Measurements from ENCODE around the gene PRRT2.

PRRT2 gene

DNA sequence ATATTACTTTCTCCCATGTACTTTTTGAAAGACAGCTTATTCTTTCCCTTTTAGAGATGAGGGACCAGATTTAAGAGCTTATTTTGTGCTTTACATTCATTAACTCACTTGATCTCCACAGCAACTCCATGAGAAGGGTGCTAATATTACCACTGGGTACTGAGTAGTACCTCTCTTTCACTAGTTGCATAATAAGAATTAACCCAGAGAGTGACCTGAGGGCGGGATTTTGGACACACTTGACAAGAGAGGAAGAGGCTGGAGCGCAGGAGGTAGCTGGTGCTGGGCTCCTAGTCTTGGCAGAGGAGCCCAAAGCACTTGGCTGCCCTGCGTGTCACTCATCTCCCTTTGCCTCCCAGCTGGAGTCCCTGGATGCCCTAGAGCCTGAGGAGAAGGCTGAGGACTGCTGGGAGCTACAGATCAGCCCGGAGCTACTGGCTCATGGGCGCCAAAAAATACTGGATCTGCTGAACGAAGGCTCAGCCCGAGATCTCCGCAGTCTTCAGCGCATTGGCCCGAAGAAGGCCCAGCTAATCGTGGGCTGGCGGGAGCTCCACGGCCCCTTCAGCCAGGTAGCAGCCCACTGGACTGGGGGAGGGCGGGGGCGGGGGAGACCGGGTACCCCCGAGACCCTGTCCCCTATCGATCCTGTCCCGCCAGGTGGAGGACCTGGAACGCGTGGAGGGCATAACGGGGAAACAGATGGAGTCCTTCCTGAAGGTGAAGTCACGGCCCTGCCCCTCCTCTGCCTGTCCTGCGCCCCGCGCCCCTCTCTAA, 7.3 kb upstream of the PRRT2 start:
- Histone ChIP-seq H3K4me1 (ENCODE audit: insufficient read depth, low read length) (peaks cover 6% of the 10 kb centered on the region), H3K9ac (ENCODE audit: low read depth, low read length) (peak overlapping the region; percentile 77), H3K9me3 (ENCODE audit: control insufficient read depth, insufficient read depth, low read length) (no peaks in the 10 kb centered on the region), H3K36me3 (ENCODE audit: insufficient read depth, low read length) (peaks cover 16% of the 10 kb centered on the region)

DNA sequence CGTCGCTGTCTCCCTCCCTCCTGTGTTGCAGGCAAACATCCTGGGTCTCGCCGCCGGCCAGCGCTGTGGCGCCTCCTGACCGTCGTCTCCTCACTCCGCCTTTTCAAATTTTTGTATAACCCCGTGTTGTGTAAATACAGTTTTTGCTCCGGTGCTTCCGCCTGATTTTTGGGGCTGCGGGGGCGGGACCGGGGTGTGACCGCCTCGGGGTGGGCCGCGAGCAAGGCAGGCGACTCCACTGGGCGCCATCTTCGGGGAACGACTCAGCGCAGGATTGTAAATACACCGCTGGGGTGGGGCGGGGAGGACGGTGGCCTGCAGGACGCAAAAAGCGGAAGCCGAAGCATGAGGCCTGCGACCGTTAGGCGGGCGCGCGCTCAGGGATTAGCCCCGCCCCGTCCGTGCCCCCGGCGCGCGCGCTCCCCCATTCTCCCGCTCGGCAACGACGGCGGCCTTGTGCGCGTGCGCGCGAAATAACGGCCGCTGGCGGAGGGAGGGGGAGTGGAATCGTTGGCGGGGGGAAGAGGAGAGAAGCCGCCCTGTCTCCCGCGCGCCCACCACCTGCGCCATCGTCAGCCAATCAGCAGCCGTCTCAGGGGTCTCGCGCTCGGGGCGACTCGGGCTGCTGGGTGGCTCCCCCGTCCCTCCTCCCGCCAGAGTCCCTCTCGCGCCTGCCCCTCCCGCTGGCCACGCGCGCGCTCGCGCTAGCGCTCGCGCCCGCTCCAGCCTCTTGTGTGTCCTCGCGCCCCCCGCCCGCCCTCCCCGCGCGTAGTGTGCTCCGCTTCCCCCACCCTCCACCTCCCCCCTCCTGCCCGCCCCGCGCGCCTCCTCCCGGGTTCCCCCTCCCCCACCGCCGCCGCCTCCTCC, 6.5 kb upstream of the PRRT2 start:
- H3K9me3 ChIP-seq (ENCODE audit: control insufficient read depth, insufficient read depth, low read length), result no peaks in the 10 kb centered on the region
- H3K36me3 ChIP-seq (ENCODE audit: insufficient read depth, low read length), result peaks cover 16% of the 10 kb centered on the region
- peak overlapping the region; percentile 77 for H3K9ac ChIP-seq (ENCODE audit: low read depth, low read length)
- peaks cover 10% of the 10 kb centered on the region for H3K4me1 ChIP-seq (ENCODE audit: insufficient read depth, low read length)

DNA sequence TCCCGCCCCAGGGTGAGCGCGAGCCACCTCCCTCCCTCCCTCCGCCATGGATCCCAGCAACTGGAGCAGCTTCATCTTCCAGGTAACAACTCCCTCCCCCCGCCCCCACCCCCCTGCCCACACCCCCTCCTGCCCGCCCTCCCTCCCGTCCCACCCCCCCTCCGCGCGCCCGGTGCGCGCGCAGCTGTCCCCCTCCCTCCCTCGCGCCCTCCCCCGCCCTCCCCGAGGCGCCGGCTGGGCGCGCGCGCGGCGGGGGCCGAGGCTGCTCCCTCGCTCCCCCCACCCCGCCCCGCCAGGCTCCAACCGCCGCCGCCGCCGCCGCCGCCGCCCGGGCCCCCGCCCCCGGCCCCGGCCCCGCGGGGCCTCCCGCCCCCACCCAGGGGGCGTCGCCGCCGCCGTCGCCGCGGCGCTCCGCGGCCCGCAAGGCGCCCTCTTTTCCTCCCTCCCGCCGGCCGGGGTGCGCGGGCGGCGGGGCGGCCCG, 5.9 kb upstream of the PRRT2 start, which contains the start of gene MAZ:
Gene MAZ, plus strand, starts transcription at position 431 of the 481 bp plus-strand sequence. CDS start 173 bp downstream, outside the sequence.
- H3K4me1 ChIP-seq (ENCODE audit: insufficient read depth, low read length), result peaks cover 15% of the 10 kb centered on the region
- peaks cover 11% of the 10 kb centered on the region for H3K36me3 ChIP-seq (ENCODE audit: insufficient read depth, low read length)
- peak within 1 kb of the TSS; percentile 77 for H3K9ac ChIP-seq (ENCODE audit: low read depth, low read length)
- no peaks in the 10 kb centered on the region for H3K9me3 ChIP-seq (ENCODE audit: control insufficient read depth, insufficient read depth, low read length)

GRCh38 chr16:29806641-29807425, 5.2 kb upstream of the PRRT2 start:
- H3K36me3 ChIP-seq (ENCODE audit: insufficient read depth, low read length), result peaks cover 8% of the 10 kb centered on the region; the same call in 1 of the 2 replicates
- no peaks in the 10 kb centered on the region for H3K9me3 ChIP-seq (ENCODE audit: control insufficient read depth, insufficient read depth, low read length)
- peaks cover 15% of the 10 kb centered on the region for H3K4me1 ChIP-seq (ENCODE audit: insufficient read depth, low read length)
- H3K9ac ChIP-seq (ENCODE audit: low read depth, low read length), result peak overlapping the region; percentile 70

DNA sequence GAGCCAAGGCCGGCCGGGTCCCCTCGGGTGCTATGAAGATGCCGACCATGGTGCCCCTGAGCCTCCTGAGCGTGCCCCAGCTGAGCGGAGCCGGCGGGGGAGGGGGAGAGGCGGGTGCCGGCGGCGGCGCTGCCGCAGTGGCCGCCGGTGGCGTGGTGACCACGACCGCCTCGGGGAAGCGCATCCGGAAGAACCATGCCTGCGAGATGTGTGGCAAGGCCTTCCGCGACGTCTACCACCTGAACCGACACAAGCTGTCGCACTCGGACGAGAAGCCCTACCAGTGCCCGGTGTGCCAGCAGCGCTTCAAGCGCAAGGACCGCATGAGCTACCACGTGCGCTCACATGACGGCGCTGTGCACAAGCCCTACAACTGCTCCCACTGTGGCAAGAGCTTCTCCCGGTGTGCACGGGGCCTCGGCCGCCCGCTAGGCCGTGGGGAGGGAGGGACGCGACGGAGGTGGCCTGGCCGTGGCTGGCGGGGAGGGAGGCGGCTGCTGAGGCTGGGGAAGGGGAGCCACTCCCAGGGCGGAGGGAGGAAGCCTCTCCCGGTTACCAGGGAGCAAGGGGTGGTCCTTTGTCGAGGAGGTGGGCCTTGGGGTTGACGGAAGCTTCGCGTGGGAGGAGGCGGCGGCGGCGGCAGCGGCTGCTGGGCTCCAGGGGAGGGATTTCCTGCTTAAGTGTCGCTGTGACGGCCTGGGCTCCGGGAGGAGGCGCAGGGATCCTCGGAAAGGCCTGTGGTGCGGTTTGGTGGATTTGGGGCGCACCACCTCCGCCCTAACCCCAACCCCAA, 4.4 kb upstream of the PRRT2 start:
- H3K36me3 ChIP-seq (ENCODE audit: insufficient read depth, low read length), result peaks cover 4% of the 10 kb centered on the region; the same call in 1 of the 2 replicates
- peak overlapping the region; percentile 70 for H3K9ac ChIP-seq (ENCODE audit: low read depth, low read length)
- H3K4me1 ChIP-seq (ENCODE audit: insufficient read depth, low read length), result peaks cover 15% of the 10 kb centered on the region
- H3K9me3 ChIP-seq (ENCODE audit: control insufficient read depth, insufficient read depth, low read length), result no peaks in the 10 kb centered on the region

DNA sequence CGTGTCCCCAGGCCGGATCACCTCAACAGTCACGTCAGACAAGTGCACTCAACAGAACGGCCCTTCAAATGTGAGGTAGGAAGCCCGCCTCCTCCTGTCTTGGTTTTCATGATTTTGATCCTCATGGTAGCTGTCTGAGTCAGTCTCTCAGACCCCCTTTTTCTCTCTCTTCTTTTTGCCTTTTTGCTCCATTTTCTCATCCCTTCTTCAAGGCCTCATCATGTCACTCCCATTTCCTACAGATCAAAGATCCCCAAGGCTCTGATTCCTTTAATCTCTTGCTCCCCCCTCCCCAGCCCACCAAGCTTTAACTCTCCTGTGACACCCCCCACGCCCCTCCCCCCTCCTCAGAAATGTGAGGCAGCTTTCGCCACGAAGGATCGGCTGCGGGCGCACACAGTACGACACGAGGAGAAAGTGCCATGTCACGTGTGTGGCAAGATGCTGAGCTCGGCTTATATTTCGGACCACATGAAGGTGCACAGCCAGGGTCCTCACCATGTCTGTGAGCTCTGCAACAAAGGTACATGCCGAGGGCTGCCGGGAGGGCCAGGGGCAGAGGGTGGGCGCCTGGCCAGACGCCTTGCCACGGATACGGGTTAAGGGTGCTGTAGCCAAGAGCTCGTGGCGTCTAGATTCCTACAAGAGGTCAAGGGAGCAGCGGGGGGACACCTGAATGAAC, 3.6 kb upstream of the PRRT2 start:
- Histone ChIP-seq H3K4me1 (ENCODE audit: insufficient read depth, low read length) (peaks cover 15% of the 10 kb centered on the region), H3K36me3 (ENCODE audit: insufficient read depth, low read length) (no peaks in the 10 kb centered on the region), H3K9me3 (ENCODE audit: control insufficient read depth, insufficient read depth, low read length) (no peaks in the 10 kb centered on the region), H3K9ac (ENCODE audit: low read depth, low read length) (peak overlapping the region; percentile 70)

DNA sequence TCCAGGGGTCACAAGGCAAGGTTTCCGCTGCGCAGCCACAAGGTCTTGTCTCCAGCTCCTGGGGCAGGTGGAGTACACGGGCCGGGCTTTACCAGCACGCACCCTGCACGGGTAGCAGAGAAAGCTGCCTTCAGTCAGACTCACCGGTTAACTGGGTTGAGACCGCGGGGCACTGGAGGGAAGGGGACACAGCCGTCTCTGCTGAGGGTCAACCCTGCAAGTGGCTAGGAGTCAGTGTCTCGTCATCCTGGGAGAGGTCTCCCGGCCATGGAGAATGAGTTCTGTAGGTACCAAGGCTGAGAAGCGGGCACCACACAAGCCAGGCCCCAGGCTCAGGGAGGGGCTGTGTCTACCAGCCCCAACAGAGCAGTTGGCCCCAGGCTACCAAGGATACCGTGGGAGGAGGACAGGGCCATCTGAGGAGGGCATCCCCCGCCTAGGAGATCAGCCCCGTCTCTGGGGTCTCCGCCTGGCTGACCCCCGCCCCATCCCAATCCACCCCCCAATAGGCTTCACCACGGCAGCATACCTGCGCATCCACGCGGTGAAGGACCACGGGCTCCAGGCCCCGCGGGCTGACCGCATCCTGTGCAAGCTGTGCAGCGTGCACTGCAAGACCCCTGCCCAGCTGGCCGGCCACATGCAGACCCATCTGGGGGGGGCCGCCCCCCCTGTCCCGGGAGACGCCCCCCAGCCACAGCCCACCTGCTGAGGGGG, 2.8 kb upstream of the PRRT2 start:
- H3K9ac ChIP-seq (ENCODE audit: low read depth, low read length), result peak overlapping the region; percentile 5; the same call in 1 of the 2 replicates
- no peaks in the 10 kb centered on the region for H3K9me3 ChIP-seq (ENCODE audit: control insufficient read depth, insufficient read depth, low read length)
- no peaks in the 10 kb centered on the region for H3K36me3 ChIP-seq (ENCODE audit: insufficient read depth, low read length)
- H3K4me1 ChIP-seq (ENCODE audit: insufficient read depth, low read length), result peaks cover 15% of the 10 kb centered on the region

- Histone ChIP-seq H3K4me1 (ENCODE audit: insufficient read depth, low read length) (peaks cover 15% of the 10 kb centered on the region), H3K9ac (ENCODE audit: low read depth, low read length) (peak overlapping the region; percentile 7; the same call in 1 of the 2 replicates), H3K36me3 (ENCODE audit: insufficient read depth, low read length) (no peaks in the 10 kb centered on the region), H3K9me3 (ENCODE audit: control insufficient read depth, insufficient read depth, low read length) (no peaks in the 10 kb centered on the region)
Measured at GRCh38 chr16:29809850-29810698, 1.9 kb upstream of the PRRT2 start.

DNA sequence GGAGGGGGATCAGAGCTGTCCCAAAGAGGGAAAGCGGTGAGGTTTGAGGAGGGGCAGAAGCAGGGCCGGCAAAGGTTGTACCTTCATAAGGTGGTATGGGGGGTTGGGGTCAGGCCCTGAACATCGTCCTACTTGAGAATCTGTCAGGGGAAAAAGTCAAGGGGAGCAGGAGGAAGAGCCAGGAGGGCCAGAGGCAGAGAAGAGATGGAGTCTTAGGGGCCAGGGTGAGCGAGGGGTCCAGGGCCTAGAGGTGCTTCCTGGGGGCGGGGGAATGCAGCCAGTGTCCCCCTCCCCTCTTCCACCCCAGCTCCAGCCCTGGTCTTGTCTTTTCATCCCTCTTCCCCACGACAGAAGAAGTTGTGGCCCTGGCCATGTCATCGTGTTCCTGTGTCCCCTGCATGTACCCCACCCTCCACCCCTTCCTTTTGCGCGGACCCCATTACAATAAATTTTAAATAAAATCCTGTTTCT, 1.3 kb upstream of the PRRT2 start:
- H3K9ac ChIP-seq (ENCODE audit: low read depth, low read length), result peak overlapping the region; percentile 2; the same call in 1 of the 2 replicates
- H3K9me3 ChIP-seq (ENCODE audit: control insufficient read depth, insufficient read depth, low read length), result no peaks in the 10 kb centered on the region
- H3K36me3 ChIP-seq (ENCODE audit: insufficient read depth, low read length), result no peaks in the 10 kb centered on the region
- H3K4me1 ChIP-seq (ENCODE audit: insufficient read depth, low read length), result peaks cover 15% of the 10 kb centered on the region

DNA sequence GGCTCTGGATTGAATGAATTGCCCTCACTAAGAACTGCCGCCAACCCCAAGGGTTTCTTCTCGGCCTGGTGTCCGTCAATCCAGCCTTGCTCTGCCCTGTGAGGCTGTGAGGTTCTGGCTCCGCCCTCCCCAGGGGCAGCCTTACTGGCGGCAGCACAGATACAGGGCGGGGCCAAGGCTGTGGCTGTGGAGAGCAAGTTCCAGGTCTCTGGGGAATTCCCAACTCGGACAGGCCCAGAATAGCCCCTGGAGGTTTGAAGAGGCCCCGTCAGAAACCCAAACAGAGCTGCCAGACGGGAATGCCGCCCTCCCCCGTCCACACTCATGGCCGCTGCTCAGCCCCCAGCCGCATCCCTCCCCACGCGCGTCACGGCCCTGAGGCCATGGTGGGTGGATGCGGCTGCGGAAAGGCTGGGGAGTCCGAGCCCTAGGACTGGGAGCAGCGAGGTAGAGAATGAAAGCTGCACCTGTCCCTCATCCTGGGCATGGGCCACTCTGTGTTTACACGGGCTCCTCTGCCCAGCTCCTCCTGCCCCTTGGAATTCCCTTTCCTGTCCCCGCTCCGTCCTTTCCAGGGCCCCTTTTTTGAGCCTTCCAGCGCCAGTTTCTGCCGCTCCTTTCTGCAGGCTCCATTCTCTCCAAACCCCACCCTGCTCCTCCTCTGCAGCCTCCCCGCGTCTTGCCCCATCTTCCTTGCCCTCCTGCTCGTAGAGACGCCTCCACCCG, 660 bp upstream of the PRRT2 start:
- Histone ChIP-seq H3K9me3 (ENCODE audit: control insufficient read depth, insufficient read depth, low read length) (no peaks in the 10 kb centered on the region), H3K9ac (ENCODE audit: low read depth, low read length) (peak overlapping the region; percentile 68), H3K36me3 (ENCODE audit: insufficient read depth, low read length) (no peaks in the 10 kb centered on the region), H3K4me1 (ENCODE audit: insufficient read depth, low read length) (peaks cover 15% of the 10 kb centered on the region)
